Right lobe of liver (tissue), 6 donors: ENCODE measurements around the gene SIK3. TPM values are rescaled to one million over a fixed set of nuclear protein-coding genes. Genes with fewer than 3 reads are reported as not detected.

Source experiments
- ATAC-seq, 4 donors: fragments of 200-7000 bp; cut with Tn5 transposase; one replicate each; pipeline ENCODE4 v1.9.1; 2020; ENCODE audit warnings: mild to moderate bottlenecking in 4 of 4, moderate library complexity in 4 of 4
- DNase-seq, 3 donors: peaks; one replicate each; pipeline ENCODE4 v3.0.0-alpha.2; 2020
- H3K27ac ChIP-seq, 3 donors: fragments of 200-600 bp; one replicate each; pipeline ENCODE4 v1.8.0; 2022
- H3K27me3 ChIP-seq, 2 donors: fragments of 200-600 bp; one replicate each; pipeline ENCODE4 v1.8.0; 2022
- H3K36me3 ChIP-seq, 4 donors: fragments of 200-600 bp; sonication (generic) in 1 of 4; one replicate each; pipeline versions ENCODE4 v1.5.1 to v1.8.0; 2017 to 2022; ENCODE audit warnings: control low read depth in 1 of 4
- H3K4me1 ChIP-seq, 4 donors: fragments of 200-600 bp; sonication (generic) in 1 of 4; one replicate each; pipeline versions ENCODE4 v1.5.1 to v1.8.0; 2017 to 2022; ENCODE audit warnings: control low read depth in 1 of 4
- H3K4me3 ChIP-seq, 3 donors: fragments of 200-600 bp; one replicate each; pipeline ENCODE4 v1.8.0; 2022
- H3K9me3 ChIP-seq, 4 donors: fragments of 200-600 bp; sonication (generic) in 1 of 4; one replicate each; pipeline versions ENCODE4 v1.5.1 to v1.8.0; 2017 to 2022; ENCODE audit warnings: control low read depth in 1 of 4
- CTCF ChIP-seq, 4 donors: fragments of 200-600 bp in 3 of 4; fragments of 450-650 bp in 1 of 4; IDR thresholded peaks; one replicate each; pipeline versions ENCODE4 v1.5.1 to v1.8.0; 2016 to 2022; ENCODE audit warnings: antibody characterized with exemption in 4 of 4, mild to moderate bottlenecking in 2 of 4
- POLR2A ChIP-seq: fragments of 450-650 bp; IDR thresholded peaks from one replicate; pipeline ENCODE4 v1.6.1; 2017; ENCODE audit warnings: antibody characterized with exemption, mild to moderate bottlenecking
- WGBS: methylation state at CpG from one replicate; pipeline ENCODE4 v1.1.6; 2018; ENCODE audit warnings: low coverage, low lambda C conversion rate; ENCODE audit not compliant: insufficient coverage; ENCODE audit errors: missing lambda C conversion rate; 5-methylcytosine and 5-hydroxymethylcytosine counted together
- intact Hi-C, 2 donors: fragments of 100-400 bp; cut with DNase I; formaldehyde crosslinking; loops; one replicate each; pipeline versions ENCODE4 v1.11.2 to v1.14.1; 2022
- total RNA-seq, 6 experiments: library from RNA; depleted of rRNA in 2 of 6; stranded (reverse); fragments of >200 nt in 2 of 6; fragmentation: NEBNext Ultra II Directional in 3 of 6; extraction: Animal tissue kit (Norgen Biotek cat#: 25700) in 3 of 6; gene quantifications; one replicate each; pipeline versions ENCODE4 v1.1.0 to v1.2.4, GENCODE V29; 2016 to 2023
- donor health status: DM: no; HTN: yes; CAD: no.
- donor health status: DM: no; HTN: no; CAD: no.
- donor health status: DM: no; HTN: no; CAD: no.
- donor health status: DM: no; HTN: yes; CAD: no.
- donor health status: DM: no; HTN: yes; CAD: no.

SIK3 gene
- total RNA-seq, 6 experiments from 2014 or later: 22.0 to 35.4 (median 26.8) TPM

DNA sequence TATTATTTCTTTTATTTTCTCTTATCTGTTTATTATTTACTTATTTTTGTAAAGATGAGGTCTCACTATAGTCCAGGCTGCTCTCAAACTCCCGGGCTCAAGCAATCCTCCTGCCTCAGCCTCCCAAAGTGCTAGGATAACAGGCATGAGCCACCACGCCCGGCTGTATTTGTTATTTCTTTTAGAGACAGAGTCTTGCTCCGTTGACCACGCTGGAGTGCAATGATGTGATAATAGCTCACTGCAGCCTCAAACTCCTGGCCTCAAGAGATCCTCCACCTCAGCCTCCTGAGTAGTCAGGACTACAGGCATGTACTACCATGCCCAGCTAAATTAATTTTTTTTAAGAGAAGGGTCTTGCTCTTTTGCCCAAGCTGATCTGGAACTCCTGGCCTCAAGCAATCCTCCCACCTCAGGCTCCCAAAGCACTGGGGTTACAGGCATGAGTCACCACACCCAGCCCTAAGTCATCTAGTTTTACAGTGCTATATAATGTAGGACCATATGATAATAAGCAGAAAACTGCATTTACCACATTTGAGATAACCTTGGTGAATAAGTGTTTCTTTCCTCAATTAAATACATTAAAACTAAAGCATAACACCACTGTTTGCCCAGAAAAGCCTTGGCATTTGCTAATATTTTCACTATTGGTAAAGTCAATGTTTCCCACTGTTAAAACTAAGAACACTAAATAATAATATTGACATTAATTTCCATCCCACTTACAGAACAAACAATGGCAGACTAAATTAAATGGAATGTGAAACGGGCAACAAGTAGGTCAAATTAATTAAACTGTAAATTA lies 127.5 kb downstream of the SIK3 start:
- no peaks in the 10 kb centered on the region for H3K36me3 ChIP-seq
- 84% methylated on average over 6 of the region's 6 CpGs for WGBS
- H3K27ac ChIP-seq: no peak overlapping the region
- no peaks in the 10 kb centered on the region for H3K9me3 ChIP-seq
- H3K27me3 ChIP-seq: no peaks in the 10 kb centered on the region
- ATAC-seq: no peak
- H3K4me3 ChIP-seq: no peak overlapping the region
- no peak for DNase-seq
- H3K4me1 ChIP-seq: peaks cover 0 to 12% (median 0%) of the 10 kb centered on the region in 4 donors
- intact Hi-C loops: no loop called here
- TF ChIP-seq CTCF (IDR thresholded peaks at IDR 0.05) (no peak), POLR2A (no peak)

DNA sequence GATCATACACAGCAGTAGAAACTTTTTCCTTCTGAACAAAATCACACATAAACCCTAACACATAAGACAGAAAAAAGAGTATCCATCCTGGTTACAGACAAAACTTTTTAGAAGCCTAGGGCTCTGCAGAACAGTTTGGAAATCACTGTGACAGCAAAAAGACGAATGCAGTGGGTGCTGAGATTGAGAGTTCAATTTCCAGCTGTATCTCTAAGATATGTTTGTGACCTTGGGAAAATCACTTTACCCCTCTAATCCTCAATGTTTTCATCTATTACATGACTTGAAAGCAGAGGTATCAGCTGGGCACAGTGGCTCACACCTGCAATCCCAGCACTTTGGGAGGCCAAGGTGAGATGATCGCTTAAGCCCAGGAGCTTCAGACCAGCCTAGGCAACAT lies 128.5 kb downstream of the SIK3 start:
- no peak for TF ChIP-seq POLR2A
- TF ChIP-seq CTCF (IDR thresholded peaks at IDR 0.05): no peak
- WGBS: 69% methylated on average over 2 of the region's 2 CpGs
- H3K27ac ChIP-seq: no peak overlapping the region
- H3K27me3 ChIP-seq: no peaks in the 10 kb centered on the region
- intact Hi-C loops: no loop called here
- no peak for DNase-seq
- no peaks in the 10 kb centered on the region for H3K9me3 ChIP-seq
- H3K4me3 ChIP-seq: no peak overlapping the region
- peaks cover 0 to 12% (median 0%) of the 10 kb centered on the region in 4 donors for H3K4me1 ChIP-seq
- H3K36me3 ChIP-seq: no peaks in the 10 kb centered on the region
- ATAC-seq: no peak

DNA sequence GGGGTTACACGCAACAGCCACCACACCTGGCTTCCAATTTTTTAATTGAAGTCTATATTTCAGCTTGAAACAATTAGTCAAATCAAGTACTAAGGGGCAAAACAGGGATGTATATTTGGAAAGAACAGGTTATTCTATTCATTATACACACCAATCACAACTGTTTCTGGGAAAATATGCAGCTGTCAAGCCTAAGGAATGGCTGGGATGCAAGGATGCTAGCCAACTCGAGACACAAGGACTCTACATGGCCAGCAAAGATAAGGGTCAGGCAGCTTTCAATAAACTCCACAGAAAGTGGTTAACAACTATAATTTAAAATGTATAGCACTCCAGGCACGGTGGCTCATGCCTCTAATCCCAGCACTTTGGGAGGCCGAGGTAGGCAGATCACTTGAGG lies 134.0 kb downstream of the SIK3 start:
- no peaks in the 10 kb centered on the region for H3K27me3 ChIP-seq
- H3K27ac ChIP-seq: no peak overlapping the region
- 80% methylated on average over 3 of the region's 4 CpGs for WGBS
- ATAC-seq (no peak), DNase-seq (no peak)
- H3K9me3 ChIP-seq: no peaks in the 10 kb centered on the region
- intact Hi-C loops: no loop called here
- H3K36me3 ChIP-seq: no peaks in the 10 kb centered on the region
- TF ChIP-seq POLR2A: no peak
- TF ChIP-seq CTCF (IDR thresholded peaks at IDR 0.05): no peak
- H3K4me1 ChIP-seq: no peaks in the 10 kb centered on the region
- no peak overlapping the region for H3K4me3 ChIP-seq

GRCh38 chr11:116963813-116964212 lies 134.4 kb downstream of the SIK3 start:
- no peaks in the 10 kb centered on the region for H3K4me1 ChIP-seq
- ATAC-seq (no peak), DNase-seq (no peak)
- TF ChIP-seq CTCF (IDR thresholded peaks at IDR 0.05) (no peak), POLR2A (no peak)
- H3K27ac ChIP-seq: no peak overlapping the region
- intact Hi-C loops: no loop called here
- 56% methylated on average over 1 of the region's 4 CpGs for WGBS
- no peak overlapping the region for H3K4me3 ChIP-seq
- no peaks in the 10 kb centered on the region for H3K36me3 ChIP-seq
- no peaks in the 10 kb centered on the region for H3K27me3 ChIP-seq
- no peaks in the 10 kb centered on the region for H3K9me3 ChIP-seq
